HG03469 (cell line): Measurements from ENCODE around the gene TGM3.
A peak's percentile ranks its signal among the peaks of the same experiment; 100 is the strongest.

Experiments used
- ATAC-seq: cut with Tn5 transposase; IDR thresholded peaks from one replicate; pipeline ENCODE4 v1.9.1; 2021; ENCODE audit warnings: mild to moderate bottlenecking, moderate library complexity, moderate number of reproducible peaks; ENCODE audit not compliant: unreplicated experiment

Gene TGM3

DNA sequence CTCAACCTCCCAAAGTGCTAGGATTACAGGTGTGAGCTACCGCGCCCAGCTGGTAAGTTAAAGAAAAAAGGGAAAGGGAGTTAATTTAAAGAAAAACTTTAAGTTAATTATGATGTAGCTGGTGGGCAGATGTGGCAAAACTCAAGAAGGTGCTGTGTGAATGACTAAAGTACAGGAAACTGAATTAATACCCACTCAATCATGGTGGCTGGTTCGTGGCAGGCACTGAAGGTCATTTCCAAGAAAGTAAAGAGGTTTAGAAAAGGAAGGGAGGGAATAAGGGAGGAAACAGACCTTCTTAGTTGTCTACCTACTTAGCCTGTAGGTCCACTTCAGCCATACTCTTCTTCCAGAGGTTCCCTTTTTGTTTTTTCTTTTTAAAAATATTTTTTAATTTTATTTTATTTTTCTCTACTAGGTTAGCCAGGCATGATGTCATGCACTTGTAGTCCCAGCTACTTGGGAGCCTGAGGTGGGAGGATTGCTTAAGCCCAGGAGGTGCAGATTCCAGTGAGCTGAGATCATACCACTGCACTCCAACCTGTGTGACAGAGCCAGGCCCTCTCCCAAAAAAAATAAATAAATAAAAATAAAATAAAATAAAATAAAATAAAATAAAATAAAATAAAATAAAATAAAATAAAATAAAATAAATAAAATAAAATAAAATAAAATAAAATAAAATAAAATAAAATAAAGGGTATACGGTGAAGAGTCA lies 11.9 kb upstream of the TGM3 start:
- ATAC-seq = no peak

DNA sequence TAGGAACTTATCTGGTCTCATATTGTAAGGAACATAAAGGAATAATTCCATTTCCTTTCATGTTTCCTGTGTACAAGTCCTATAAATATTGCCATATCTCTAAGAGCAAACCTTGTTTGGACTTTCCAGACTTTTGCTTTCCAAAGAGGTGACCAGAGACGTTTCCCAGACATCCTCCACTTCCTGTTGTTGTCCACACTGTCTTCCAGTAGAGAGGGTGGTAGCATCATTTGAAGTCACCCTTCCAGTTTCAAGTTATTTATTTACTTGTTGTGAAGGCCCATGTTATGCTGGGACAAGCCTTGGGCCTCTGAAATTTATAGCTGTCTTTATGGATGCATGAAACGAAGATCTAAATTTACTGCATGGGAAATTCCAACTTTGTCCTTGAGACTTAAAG lies 10.6 kb upstream of the TGM3 start:
- ATAC-seq = no peak

DNA sequence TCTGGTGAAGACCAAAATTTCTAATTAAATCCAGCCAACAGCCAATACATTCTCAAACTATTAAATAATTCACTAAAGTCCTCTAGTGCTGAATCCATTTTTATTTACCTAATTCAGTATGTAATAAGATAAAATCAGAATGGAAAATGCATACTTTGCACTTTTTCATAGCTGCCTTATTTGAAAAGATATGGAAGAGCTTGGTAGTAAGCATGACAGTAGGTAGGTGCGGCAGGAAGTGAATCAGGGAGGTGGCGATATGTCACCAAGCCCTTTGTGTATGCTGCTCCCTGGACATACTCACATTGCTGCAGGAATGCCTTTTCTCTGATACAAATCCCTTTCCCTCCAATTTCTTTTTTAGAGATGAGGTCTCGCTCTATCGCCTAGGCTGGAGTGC lies 10.2 kb upstream of the TGM3 start:
- no peak for ATAC-seq

DNA sequence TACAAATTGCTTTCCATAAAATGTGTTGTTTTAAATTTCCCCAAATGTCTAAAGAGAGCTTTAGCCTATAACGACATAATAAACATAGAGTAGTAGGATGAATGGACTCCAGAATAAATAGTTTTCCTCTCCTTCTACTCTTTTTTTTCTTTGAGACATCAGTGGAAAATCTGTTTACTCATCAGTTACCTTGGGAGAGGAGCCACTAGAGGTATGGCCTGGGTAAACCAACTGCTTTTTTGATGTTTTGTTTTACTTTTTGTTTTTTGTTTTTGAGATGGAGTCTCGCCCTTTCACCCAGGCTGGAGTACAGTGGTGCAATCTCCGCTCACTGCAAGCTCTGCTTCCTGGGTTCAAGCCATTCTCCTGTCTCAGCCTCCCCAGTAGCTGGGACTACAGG lies 8.3 kb upstream of the TGM3 start:
- ATAC-seq = no peak

DNA sequence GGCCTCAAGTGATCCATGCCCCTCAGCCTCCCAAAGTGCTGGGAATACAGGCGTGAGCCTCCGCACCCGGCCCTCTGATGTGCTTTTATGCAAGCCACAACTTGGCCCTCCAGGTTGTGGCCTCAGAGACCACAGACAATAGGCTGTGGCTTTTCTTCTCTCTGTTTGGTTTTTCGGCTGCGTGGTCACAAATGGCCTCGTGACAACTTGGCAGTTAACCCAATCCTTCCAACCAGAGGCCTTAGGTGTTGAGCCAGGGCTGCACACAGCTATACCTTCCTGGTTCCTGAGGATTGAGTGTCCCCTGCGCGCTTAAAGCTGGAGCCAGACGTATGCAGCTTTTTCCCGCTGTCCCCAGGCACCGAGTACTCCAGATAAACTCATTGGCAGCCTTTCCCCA lies 6.3 kb upstream of the TGM3 start:
- ATAC-seq = no peak

DNA sequence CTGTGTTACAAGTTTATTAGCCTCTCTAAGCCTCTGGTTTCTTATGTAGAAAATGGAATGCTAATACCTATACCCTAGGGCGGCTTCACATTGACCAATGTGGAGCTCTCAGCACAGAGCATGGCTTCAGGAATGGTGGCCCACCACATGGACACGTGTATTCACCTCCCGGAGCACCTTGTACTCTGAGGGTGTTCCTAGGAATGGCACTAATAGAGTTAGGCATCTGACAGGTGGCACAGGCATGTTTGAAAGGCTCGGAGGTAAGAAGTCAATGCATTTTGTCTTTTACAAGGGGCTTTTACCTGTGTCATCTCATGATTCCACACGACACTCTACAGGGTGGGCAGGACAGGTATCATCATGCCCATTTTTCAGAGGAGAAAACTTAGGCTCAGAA lies 5.3 kb upstream of the TGM3 start:
- ATAC-seq = no peak

DNA sequence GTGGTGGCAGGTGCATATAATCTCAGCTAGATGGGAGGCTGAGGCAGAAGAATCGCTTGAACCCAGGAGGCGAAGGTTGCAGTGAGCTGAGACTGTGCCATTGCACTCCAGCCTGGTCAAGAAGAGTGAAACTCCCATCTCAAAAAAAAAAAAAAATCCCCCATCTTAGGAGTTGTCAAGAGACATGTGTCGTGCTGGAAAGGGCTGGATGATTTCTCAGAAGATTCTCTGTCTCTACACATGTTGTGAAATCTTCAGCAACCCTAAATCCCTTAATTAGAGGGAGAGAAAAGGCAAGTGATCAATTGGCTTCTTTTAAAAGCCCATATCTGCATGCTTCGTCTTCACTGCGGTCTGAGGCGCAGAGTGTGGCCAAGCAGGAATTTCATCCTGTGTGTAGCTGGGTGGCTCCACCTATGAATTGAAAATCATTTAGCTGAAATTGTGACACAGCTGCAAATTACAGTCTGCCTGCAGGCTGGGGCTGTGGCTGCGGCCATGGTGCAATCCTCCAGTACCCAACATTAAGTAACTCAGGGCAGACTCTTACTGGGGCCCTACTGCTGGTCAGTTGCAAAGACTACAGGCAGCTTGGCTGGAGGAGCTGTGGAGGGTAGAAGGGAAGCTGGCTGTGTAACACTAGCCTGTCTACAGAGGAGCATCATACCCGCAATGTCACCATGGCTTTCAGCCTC lies 3.2 kb upstream of the TGM3 start:
- ATAC-seq = no peak

DNA sequence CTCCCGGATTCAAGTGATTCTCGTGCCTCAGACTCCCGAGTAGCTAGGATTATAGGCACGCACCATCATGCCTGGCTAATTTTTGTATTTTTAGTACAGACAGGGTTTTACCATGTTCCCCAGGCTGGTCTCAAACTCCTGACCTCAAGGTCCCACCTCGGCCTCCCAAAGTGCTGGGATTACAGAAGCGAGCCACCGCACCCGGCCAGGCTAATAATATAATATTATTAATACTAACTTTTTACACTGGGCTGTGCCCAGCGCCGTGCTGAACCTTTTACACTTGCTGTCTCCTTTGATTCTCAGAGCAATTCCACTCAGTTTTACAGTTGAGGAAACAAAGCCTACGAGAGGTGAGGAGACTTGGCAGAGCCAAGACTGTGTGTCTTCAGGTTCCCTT lies 2.3 kb upstream of the TGM3 start:
- no peak for ATAC-seq

DNA sequence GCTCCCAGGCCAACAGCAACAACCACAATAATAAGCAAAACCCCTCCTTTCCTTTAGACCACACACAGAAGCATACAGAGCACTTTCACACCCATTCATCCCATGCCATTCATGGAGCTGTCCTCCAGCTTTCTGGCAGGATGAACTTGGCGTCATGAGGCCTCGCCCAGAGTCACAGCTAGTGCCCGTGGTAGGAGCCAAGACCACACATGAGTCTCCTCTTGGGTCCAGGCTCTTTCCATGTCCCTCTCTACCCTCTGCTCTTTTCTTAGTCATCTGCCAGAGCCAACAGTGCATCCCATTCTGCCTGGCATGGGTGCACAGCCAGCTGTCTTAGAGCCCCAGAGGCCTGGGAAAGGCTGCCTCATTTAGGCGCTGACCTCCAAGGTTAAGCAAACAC lies 1.8 kb upstream of the TGM3 start:
- no peak for ATAC-seq

DNA sequence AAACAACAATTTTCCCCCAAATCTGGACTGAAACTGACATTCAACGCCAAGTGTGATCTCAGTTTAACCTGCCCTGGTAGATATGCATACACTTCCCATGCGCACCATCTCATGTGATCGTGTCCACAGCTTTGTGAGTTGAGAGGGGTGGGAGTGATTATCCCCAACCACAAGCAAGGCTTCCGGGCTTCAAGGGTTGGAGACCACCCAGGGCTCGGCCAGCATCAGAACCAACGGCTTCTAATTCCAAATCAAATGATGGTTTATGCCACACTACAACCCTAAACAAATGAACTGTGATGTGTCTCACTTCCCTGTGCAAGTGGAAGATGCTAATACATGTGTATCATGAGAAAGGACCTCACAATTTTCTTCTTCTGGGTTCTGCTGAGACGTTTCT lies 515 bp upstream of the TGM3 start:
- ATAC-seq = no peak

DNA sequence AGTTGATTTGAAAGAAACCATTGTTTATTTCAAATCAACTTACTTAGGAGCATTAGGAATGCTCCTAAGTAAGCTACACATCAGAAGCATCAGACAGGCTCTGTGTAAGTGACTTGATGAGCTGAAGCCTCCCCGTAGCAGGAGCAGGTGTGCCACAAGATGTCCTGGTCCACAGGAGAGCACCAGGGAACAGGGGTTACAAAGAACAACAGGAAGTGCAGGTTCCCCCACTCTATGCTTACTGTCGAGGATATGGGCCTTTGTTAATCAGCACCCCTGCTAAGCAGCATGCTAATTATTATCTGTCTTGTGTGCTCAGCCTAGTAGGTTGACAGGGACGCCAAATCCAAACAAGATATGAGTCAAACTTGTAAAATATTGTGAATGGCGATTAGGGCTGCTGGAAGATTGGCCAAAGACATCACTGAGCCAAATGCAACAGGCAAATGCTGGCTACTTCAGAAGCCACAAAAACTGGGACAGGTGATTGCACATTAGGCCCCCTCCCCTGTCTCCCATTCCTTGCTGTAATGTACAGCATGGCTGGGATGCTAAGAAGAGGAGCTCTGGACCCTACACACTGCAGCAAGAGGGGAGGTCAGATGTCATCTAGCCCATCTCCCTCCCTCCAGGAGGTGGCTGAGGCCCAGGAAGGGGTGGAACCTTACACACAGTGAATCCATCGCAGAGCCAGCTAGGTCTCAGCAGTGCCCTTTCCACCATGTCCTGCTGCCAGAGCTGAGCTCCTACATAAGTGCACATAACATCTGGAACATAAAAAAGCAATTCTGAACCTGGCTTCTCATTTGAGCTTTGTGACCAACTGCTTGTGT lies 939 bp downstream of the TGM3 start:
- no peak for ATAC-seq

DNA sequence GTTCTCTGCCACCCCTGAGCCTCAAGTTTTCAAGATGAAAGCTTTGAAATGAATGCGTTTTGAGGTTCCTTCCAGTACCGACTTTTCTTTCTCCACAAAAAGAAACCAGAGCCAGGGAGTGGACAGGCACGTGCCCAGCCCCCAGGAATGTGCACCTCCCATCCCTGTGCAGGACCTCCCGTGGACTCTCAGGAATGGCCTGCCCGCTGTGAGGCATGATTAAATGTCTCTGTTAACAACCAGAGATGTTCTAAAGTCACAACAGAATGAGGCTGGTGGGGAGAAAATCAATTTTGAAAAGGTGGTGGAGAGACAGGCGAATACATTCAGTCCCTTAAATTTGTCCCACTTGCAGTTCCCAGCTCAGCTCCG lies 1.5 kb downstream of the TGM3 start:
- no peak for ATAC-seq

DNA sequence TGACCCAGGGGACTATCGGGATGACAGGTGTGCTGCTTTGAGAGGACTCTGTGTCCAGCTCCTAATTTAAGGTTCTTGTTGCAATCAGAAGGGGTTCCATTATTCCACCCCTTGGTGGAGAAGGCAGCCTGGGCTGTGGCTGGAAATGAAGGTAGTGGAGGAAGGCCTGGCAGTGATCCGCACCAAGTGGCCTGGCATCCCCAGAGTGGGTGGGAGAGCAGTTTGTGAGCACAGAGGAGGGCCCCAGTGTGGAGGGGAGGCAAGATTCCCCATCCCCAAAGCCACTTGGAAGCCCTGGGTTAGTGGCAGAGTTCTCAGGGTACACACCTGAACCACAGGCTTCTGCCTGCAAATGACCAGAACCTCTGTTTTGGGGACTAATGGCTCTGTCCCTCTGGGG lies 2.3 kb downstream of the TGM3 start:
- ATAC-seq = no peak

DNA sequence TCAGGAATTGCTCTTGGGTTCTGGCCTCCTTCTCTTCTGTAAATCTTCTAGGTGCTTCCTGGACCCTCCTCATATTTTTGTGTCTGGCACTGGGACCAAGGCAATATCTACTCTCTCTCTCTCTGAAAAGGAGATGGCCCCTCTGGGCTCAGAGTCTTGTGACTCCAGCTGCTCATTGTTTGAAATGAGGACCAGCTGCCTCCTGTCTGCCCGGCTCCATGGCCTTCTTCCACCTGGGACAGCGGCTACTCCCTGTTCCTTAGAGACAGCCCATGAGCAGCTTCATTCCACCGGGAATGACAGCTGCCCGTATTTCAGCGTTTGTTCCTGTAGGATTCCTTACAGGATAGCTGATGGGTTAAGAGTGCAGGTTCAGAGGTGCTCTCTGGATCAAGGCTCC lies 2.9 kb downstream of the TGM3 start:
- no peak for ATAC-seq

DNA sequence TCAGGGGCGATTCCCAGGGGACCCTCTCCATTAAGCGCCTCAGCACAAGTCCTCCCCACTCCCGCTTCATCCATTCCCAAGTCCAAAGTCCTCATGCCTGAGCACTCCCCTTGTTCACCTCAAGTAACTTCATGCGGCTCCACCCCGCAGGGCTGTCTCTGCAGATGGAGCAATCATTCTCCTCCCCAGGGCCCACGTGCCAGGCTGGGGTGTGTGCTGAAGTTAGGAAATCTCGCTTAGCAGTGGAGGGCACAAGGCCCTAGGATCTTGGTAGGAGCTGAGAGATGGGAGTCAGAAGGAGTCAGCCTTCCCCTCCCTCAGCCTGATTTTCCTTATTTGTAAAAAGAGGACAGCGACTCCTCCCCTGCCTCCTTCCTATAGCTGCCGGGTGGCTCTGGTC lies 3.5 kb downstream of the TGM3 start:
- no peak for ATAC-seq

DNA sequence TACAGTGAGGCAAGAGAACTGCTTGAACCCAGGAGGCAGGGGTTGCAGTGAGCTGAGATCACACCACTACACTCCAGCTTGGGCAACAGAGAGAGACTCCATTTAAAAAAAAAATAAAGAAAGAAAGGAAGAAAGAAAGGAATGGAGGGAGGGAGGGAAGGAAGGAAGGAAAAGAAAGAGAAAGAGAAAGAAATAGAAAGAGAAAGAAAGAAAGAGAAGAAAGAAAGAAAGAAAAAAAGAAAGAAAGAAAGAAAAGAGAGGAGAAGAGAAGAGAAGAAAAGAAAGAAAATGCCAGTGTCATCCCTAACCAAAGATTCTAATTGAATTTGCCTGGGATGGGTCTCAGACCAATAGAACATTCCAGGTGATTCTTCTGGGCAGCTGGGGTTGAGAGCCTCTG lies 4.2 kb downstream of the TGM3 start:
- no peak for ATAC-seq

DNA sequence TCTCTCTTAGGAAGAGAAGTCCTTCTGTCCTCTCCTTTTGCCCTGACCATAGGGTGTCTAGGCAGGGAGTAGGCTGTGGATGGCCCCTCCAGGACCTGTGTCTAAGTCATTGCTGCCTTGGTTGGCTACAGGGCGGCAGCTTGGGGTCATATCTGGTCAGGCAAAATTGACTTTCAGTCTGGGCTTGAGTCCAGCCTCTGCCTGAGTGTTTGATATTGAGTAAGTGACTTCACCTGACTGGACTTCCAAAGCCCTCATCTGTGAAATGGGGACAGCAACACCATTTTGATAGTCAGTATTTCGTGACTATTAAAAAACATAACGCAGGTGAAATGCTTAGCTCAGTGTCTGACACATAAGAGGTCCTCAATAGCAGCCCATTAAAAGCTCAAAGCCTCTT lies 4.6 kb downstream of the TGM3 start:
- ATAC-seq = no peak

DNA sequence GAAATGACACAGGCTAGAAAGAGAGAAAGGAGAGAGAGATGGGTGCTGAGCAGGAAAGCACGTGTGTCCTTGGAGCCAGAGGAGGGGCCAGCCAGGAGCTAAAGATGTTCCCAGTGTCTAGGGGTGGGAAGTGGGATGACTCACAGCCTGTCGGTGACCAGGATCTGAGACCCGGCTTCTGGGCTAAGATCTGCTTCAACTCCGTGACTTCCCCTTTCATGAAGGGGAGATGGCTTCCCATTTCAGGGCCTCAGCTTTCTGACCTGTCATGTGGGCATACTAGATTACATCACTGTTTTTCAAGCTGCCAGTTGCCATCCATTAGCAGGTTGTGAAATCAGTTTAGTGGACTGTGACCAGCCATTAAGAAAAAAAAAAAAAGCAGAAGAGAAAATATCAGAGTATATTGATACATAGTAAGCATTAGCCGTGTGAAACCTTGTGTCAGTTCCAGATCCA lies 5.4 kb downstream of the TGM3 start:
- peak; percentile 52 for ATAC-seq

DNA sequence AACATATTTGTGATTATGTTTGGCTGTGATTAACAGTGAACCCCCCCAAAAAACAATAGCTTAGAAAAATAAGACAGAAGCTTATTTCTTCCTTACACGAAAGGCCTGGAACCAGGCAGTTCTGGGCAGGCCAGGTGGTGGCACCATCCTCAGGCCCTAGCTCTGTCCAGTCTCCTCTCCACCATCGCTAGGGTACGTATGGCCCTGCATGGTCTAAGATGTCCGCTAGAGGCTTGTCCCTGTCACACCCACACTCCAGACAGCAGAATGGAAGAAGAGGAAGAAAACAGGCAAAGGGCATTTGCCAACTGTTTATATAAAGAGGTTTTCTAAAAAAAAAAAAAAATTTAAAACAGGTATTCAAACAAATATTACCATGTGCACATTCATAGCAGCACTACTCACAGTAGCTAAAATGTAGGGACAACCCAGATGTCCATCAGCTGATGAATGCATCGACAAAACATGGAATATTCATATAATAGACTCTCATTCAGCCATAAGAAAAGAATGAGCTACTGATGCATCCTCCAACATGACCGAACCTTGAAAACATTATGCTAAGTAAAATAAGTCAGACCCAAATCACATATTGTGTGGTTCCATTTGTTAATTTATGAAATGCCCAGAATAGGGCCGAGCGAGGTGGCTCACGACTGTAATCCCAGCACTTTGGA lies 6.7 kb downstream of the TGM3 start:
- ATAC-seq = no peak

DNA sequence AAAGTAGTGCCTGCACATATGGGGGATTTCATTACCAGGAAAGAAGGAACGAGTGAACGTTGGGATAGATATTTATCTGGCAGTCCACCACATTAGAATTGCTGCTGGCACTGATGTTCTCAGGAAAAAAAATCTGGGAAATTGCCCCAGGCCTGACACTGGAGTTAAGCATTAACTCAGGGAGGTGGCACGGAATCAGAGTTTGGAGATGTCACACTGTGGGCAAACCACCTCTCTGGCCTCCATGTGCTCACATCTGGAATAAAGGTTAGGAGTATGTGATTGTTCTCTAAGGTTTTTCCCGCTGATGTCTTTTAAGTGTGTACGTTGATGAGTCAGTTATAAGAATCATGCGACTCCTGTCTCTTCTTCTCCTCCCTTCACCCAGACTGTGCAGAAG lies 7.9 kb downstream of the TGM3 start:
- no peak for ATAC-seq

DNA sequence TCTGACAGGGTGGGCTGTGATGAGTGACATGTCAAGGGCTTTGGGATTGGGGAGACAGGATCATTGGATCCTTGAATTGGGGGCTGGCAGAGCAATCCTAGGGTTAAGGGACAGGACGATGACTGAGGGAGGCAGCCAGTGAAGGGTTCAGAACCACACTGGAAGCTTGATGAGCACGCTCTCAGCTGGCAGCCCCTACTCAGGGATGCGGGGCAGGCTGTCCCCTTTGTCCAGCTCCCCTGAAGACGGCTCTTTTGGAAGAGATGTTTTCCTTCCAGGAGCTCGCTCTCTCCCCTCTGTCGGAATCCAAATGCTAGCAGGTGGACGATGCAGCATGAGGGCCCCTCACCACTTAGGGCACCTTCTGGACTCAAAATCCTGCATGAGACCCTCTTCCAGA lies 8.4 kb downstream of the TGM3 start:
- no peak for ATAC-seq
